Fibroblast of the aortic adventitia (primary cell): ENCODE results near the gene TACO1. TPM values are rescaled to one million over a fixed set of nuclear protein-coding genes. Genes with fewer than 3 reads are reported as not detected.

Experiments used
- DNase-seq: peaks from one replicate; pipeline ENCODE4 v3.0.0-alpha.2; 2010; ENCODE audit warnings: low read depth
- H3K4me3 ChIP-seq: 2 replicates; pipeline ENCODE4 v1.5.1; 2011; ENCODE audit warnings: low read depth, mild to moderate bottlenecking, control low read depth, low read length, moderate library complexity
- total RNA-seq: library from RNA; depleted of rRNA; stranded (reverse); fragments of >200 nt; gene quantifications from 2 replicates; pipeline ENCODE4 v1.2.3, GENCODE V29; 2012; ENCODE audit warnings: low replicate concordance
- TF ChIP-seq, protein P1 (sequence below): IDR thresholded peaks from 2 replicates; pipeline ENCODE4 v1.5.1; 2011; ENCODE audit warnings: mild to moderate bottlenecking, low read length, control low read depth, inconsistent platforms; ENCODE audit not compliant: insufficient read depth

The TACO1 gene
- total RNA-seq, 1 donor, result 16.1 TPM

DNA sequence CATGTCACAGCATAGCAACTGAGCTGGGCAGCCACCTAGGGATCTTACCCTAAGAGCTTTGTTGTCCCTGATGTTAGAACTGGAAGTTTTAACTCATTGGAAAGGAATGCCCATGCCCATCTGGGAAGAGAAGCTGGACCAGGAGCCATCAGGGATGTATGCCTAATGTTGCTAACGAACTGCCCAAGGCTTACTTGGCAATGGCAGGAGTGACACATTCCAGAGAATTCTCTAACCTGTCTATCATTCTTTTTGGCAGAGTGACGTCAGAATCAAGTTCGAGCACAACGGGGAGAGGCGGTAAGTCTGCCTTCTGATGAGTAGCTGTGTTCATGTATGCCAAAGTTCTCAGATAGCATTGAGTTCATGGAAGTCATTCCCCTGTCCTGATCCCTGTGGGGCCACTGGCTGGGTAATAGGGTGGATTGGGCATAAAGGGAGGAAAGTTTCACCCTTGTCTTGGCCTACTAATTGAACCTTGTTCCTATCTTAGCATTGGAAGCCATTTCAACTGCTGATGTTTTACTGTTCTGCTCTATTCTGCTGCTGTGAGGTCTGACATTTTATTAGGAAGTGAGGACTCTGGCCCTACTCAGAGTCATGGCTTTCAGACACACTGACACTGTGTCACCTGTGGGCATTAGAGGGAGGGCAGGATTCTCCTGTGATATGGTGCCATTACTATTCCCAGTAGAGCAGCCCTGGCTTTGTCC lies 45.2 kb downstream of the TACO1 start:
- DNase-seq, result no peak
- no peak overlapping the region for H3K4me3 ChIP-seq
- TF ChIP-seq, protein P1, sequence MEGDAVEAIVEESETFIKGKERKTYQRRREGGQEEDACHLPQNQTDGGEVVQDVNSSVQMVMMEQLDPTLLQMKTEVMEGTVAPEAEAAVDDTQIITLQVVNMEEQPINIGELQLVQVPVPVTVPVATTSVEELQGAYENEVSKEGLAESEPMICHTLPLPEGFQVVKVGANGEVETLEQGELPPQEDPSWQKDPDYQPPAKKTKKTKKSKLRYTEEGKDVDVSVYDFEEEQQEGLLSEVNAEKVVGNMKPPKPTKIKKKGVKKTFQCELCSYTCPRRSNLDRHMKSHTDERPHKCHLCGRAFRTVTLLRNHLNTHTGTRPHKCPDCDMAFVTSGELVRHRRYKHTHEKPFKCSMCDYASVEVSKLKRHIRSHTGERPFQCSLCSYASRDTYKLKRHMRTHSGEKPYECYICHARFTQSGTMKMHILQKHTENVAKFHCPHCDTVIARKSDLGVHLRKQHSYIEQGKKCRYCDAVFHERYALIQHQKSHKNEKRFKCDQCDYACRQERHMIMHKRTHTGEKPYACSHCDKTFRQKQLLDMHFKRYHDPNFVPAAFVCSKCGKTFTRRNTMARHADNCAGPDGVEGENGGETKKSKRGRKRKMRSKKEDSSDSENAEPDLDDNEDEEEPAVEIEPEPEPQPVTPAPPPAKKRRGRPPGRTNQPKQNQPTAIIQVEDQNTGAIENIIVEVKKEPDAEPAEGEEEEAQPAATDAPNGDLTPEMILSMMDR, result no peak

DNA sequence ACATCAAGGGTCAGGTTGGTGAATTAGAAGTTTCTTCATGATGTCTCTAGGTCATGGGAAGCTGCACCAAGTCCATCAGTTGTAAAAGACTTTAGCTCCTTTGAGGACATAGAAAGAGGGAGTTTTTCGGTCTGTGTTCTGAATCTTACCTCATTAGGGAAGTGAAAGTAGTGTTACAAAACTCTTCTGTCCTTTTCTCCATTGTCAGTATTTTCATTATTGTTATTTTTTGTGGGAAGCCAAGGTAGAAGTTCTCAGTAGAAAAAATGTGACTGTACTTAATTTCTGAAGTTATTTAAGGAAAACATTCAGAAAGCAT lies 45.8 kb downstream of the TACO1 start:
- TF ChIP-seq, protein P1, result no peak
- DNase-seq, result no peak
- no peak overlapping the region for H3K4me3 ChIP-seq

DNA sequence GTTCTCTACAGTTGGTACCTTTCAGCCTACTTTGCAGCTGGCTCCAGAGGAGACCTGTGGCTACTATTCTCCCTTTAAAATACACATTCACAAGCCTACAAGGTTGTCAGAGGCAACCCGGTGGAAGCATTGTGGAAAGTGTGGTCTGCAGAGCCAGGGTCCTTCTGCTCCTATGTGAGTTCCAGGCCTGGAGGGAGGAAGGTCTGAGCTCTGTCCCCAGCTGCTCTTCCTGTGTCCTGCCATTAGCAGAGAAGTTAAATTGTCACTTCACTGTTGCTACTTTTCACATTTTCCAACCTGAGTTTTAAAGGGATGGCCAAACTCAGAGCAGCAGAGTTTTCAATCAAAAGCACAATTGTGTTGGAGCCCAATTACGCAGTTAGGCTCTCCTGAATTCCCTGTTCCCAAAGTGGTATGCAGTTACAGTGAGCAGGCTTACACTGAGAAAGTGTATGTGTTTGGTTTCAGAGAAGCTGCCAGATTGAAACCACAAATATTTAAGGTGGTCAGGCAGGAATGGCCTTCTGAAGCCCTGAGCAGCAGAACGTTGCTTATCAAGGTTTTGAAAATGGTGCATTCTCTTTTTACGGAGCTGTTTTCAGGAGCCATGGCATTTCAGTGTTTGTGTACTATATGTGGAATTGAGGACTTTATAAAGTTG lies 46.5 kb downstream of the TACO1 start:
- peak; percentile 65 for DNase-seq
- H3K4me3 ChIP-seq, result no peak overlapping the region
- TF ChIP-seq, protein P1, result no peak

DNA sequence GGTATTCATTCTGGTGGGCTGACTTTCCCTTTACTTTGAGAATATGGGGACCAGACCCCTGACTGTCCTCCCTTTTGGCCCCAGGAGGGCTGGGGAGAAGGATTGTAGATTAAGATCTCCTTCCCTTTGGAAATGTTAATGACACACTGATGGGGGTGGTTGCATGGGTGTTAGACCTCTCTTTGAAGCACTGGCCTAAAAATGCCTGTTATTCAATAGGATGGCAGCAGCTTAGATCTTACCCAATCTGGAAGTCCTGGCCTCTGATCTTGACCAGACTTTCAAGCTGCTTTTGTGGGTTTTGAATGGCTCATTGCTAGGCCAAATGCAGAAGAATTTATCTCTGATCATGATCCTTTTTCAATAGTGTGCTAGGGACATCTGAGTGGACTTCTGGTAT lies 47.2 kb downstream of the TACO1 start:
- TF ChIP-seq, protein P1, result no peak
- DNase-seq, result no peak
- no peak overlapping the region for H3K4me3 ChIP-seq

DNA sequence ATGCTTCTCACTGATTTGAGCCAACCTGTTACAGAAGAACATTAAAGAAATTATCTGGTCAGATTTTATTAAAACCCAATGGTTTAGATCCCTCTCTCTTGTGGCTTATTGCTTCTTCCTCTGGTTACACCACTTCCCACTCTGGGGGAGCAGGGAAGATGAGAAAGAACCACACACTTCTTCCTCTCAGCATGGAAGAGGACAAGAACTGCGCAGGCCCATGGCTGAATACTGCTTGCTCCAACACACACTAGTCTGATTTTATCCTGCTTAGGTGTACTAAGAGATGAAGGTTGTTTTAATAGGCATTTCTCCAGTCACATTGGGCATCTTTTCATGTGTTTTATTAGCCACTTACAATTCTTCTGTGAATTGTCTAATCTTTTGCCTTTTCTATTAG lies 49.1 kb downstream of the TACO1 start:
- TF ChIP-seq, protein P1, result no peak
- no peak for DNase-seq
- no peak overlapping the region for H3K4me3 ChIP-seq

DNA sequence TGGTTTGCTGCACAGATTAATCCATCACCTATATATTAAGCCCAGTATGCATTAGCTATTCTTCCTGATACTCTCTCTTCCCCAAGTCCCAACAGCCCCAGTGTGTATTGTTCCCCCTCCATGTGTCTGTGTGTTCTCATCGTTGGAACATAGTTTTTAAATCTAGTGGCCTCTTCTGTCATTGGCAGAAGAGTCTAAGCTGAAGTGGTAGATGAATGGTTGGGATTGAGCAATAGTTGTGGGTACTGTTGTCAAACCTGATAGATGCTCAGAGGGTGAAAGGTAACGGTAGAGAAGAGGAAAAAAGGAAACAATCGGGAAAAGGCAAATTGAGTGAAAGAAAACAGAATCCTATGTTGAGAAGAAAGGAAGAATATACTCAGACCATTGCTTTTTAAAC lies 51.4 kb downstream of the TACO1 start:
- TF ChIP-seq, protein P1, result no peak
- no peak for DNase-seq
- no peak overlapping the region for H3K4me3 ChIP-seq
